ENCODE measurements around the gene PLD4.

The PLD4 gene

GRCh38 chr14:104976198-104977007, 51.7 kb downstream of the PLD4 start:
- DNase-seq = peak; percentile 66 to 92

GRCh38 chr14:104977008-104977680, 52.5 kb downstream of the PLD4 start:
- DNase-seq = no peak

GRCh38 chr14:104977681-104978653, 53.3 kb downstream of the PLD4 start, which contains the start of gene AHNAK2:
Gene AHNAK2, minus strand, starts transcription at chr14:104978374. Its CDS starts 137 bp downstream, at chr14:104978237.
- peak; percentile 62 to 69 for DNase-seq

- DNase-seq = no peak
Measured at GRCh38 chr14:104978746-104979691, 54.3 kb downstream of the PLD4 start.

- DNase-seq = no peak
Measured at GRCh38 chr14:104979758-104980610, 55.3 kb downstream of the PLD4 start.

GRCh38 chr14:104980611-104981531, 56.2 kb downstream of the PLD4 start:
- no peak for DNase-seq

GRCh38 chr14:104981699-104982541, 57.2 kb downstream of the PLD4 start:
- no peak for DNase-seq

GRCh38 chr14:104982548-104983230, 58.0 kb downstream of the PLD4 start:
- peak in 1 of 2 donors; percentile 10 for DNase-seq

All from inflammatory macrophage treated with lipopolysaccharide for 1 hour (primary cell).